Trophoblast cell (in vitro differentiated cells and primary cell): ENCODE data around the gene TMEM213.

Source experiments
- DNase-seq, 2 donors: peaks; one replicate each; pipeline ENCODE4 v3.0.0-alpha.2; 2016
- H2AFZ ChIP-seq: 2 replicates; pipeline ENCODE4 v1.6.1; 2013; ENCODE audit warnings: low read length, moderate library complexity, mild to moderate bottlenecking; ENCODE audit not compliant: insufficient read depth, poor library complexity
- H2AK5ac ChIP-seq: 2 replicates; pipeline ENCODE4 v1.6.1; 2013; ENCODE audit warnings: mild to moderate bottlenecking, low read length
- H2BK120ac ChIP-seq: 2 replicates; pipeline ENCODE4 v1.6.1; 2013; ENCODE audit warnings: low read length, mild to moderate bottlenecking, moderate library complexity; ENCODE audit not compliant: insufficient read depth, poor library complexity
- H2BK12ac ChIP-seq: 2 replicates; pipeline ENCODE4 v1.6.1; 2013; ENCODE audit warnings: mild to moderate bottlenecking, low read length, moderate library complexity
- H2BK5ac ChIP-seq: 2 replicates; pipeline ENCODE4 v1.6.1; 2013; ENCODE audit warnings: low read length, low read depth, moderate library complexity, mild to moderate bottlenecking; ENCODE audit not compliant: poor library complexity
- H3K14ac ChIP-seq: 2 replicates; pipeline ENCODE4 v1.6.1; 2013; ENCODE audit warnings: mild to moderate bottlenecking, low read length
- H3K18ac ChIP-seq: 2 replicates; pipeline ENCODE4 v1.6.1; 2013; ENCODE audit warnings: mild to moderate bottlenecking, low read length
- H3K23ac ChIP-seq: 2 replicates; pipeline ENCODE4 v1.6.1; 2013; ENCODE audit warnings: low read length
- H3K27ac ChIP-seq: 2 replicates; pipeline ENCODE4 v1.5.1; 2013; ENCODE audit warnings: low read depth, mild to moderate bottlenecking, inconsistent platforms, low read length, moderate library complexity
- H3K27me3 ChIP-seq: 2 replicates; pipeline ENCODE4 v1.6.1; 2013; ENCODE audit warnings: inconsistent platforms, mild to moderate bottlenecking, low read length, moderate library complexity; ENCODE audit not compliant: insufficient read depth
- H3K36me3 ChIP-seq, 2 experiments: 1 replicate in 1 of 2; 2 replicates in 1 of 2; pipeline ENCODE4 v1.6.1; 2013; ENCODE audit warnings: low read length in 2 of 2, mild to moderate bottlenecking in 2 of 2, moderate library complexity in 1 of 2; ENCODE audit not compliant: insufficient read depth in 2 of 2, control insufficient read depth in 1 of 2
- H3K4ac ChIP-seq: 2 replicates; pipeline ENCODE4 v1.6.1; 2013; ENCODE audit warnings: low read depth, mild to moderate bottlenecking, low read length, moderate library complexity
- H3K4me1 ChIP-seq, 2 experiments: 1 replicate in 1 of 2; 2 replicates in 1 of 2; pipeline ENCODE4 v1.6.1; 2013; ENCODE audit warnings: low read length in 2 of 2, mild to moderate bottlenecking in 2 of 2, moderate library complexity in 1 of 2; ENCODE audit not compliant: insufficient read depth in 2 of 2, control insufficient read depth in 1 of 2
- H3K4me2 ChIP-seq: 2 replicates; pipeline ENCODE4 v1.6.1; 2013; ENCODE audit warnings: inconsistent platforms, mild to moderate bottlenecking, low read length, moderate library complexity
- H3K4me3 ChIP-seq: 2 replicates; pipeline ENCODE4 v1.5.1; 2013; ENCODE audit warnings: mild to moderate bottlenecking, low read depth, low read length, inconsistent platforms
- H3K79me1 ChIP-seq: one replicate; pipeline ENCODE4 v1.6.1; 2013; ENCODE audit warnings: low read length
- H3K79me2 ChIP-seq: 2 replicates; pipeline ENCODE4 v1.6.1; 2013; ENCODE audit warnings: low read length, mild to moderate bottlenecking; ENCODE audit not compliant: control insufficient read depth, insufficient read depth, poor library complexity
- H3K9ac ChIP-seq: 2 replicates; pipeline ENCODE4 v1.6.1; 2013; ENCODE audit warnings: mild to moderate bottlenecking, low read length
- H3K9me3 ChIP-seq: 2 replicates; pipeline ENCODE4 v1.6.1; 2013; ENCODE audit warnings: low read depth, mild to moderate bottlenecking, control low read depth, inconsistent platforms, low read length; ENCODE audit not compliant: insufficient read depth
- H4K12ac ChIP-seq: 2 replicates; pipeline ENCODE4 v1.6.1; 2013; ENCODE audit warnings: low read depth, mild to moderate bottlenecking, low read length, moderate library complexity
- H4K8ac ChIP-seq: 2 replicates; pipeline ENCODE4 v1.6.1; 2013; ENCODE audit warnings: low read depth, mild to moderate bottlenecking, low read length, moderate library complexity
- H4K91ac ChIP-seq: one replicate; pipeline ENCODE4 v1.6.1; 2013; ENCODE audit warnings: low read depth, mild to moderate bottlenecking, low read length, moderate library complexity
- WGBS: extraction: QIAGEN DNeasy Blood & Tissue Kit; methylation state at CpG from one replicate; pipeline ENCODE4 v1.1.7; 2013; ENCODE audit warnings: missing lambda C conversion rate; ENCODE audit not compliant: insufficient read length, insufficient coverage; ENCODE audit errors: extremely low coverage; 5-methylcytosine and 5-hydroxymethylcytosine counted together

The TMEM213 gene

GRCh38 chr7:138755331-138755747 is 42.5 kb upstream of the TMEM213 start:
- WGBS = no CpG with 5 or more reads among the region's 10 CpGs
- peak in 1 of 2 donors; percentile 50 for DNase-seq

DNA sequence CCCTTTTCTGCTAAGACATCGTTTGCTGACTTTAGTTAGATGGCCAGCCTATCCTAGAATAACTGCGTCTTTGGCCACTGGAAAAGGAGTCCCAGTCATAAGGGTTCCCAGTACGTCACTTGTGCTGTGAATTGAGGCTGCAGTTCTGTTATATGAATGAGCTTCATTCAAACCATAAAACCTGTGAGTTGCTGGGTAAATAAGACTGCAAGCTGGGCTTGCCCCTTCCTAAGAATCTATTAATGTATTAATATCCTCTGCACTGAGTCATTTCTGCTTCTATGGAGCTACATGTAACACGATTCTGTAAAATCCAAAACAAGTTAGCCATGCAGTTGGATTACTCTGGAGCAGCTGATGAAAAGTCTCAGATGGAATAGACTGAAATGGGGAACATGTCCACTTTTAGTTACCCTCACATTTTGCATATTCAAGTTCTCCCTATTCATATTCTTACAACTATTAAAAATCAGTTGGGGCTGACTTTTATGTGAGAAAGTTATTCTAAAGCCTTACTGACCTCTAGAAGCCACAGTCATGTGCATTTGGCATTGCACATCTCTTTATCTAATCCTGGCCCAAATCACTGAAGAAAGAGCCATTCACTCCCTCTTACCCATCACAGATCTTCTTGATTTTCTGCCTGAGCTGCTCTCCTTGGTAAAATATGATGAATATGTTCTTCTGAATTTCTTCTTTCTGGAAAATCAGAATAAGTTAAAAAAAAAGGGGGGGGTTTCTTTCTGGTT is 41.8 kb upstream of the TMEM213 start:
- Histone ChIP-seq H3K9ac (no peak overlapping the region), H3K79me2 (no peaks in the 10 kb centered on the region), H2BK5ac (no peak overlapping the region), H4K12ac (no peak overlapping the region), H3K79me1 (peaks cover 2% of the 10 kb centered on the region), H2AK5ac (no peak overlapping the region), H2BK12ac (no peak overlapping the region), H4K91ac (no peak overlapping the region), H3K4me1 (peaks cover 14 to 15% of the 10 kb centered on the region in 2 experiments), H3K14ac (no peak overlapping the region), H2BK120ac (no peak overlapping the region), H2AFZ (no peak overlapping the region), H3K4ac (no peak overlapping the region), H3K9me3 (no peaks in the 10 kb centered on the region), H3K27me3 (no peaks in the 10 kb centered on the region), H3K4me2 (peak overlapping the region; percentile 54), H3K27ac (no peak overlapping the region), H3K36me3 (no peaks in the 10 kb centered on the region), H4K8ac (no peak overlapping the region), H3K18ac (no peak overlapping the region), H3K23ac (no peak overlapping the region), H3K4me3 (no peak overlapping the region)
- DNase-seq = no peak
- no CpG with 5 or more reads among the region's 4 CpGs for WGBS

More at GRCh38 chr7:138755331-138755747, 42.5 kb upstream of the TMEM213 start:
- no peak overlapping the region for H4K91ac ChIP-seq
- H2BK120ac ChIP-seq = no peak overlapping the region
- peaks cover 2% of the 10 kb centered on the region for H3K79me1 ChIP-seq
- no peak overlapping the region for H2BK12ac ChIP-seq
- H3K14ac ChIP-seq = no peak overlapping the region
- no peak overlapping the region for H2BK5ac ChIP-seq
- no peaks in the 10 kb centered on the region for H3K36me3 ChIP-seq
- H3K9me3 ChIP-seq = peaks cover 1% of the 10 kb centered on the region
- no peak overlapping the region for H3K23ac ChIP-seq
- no peak overlapping the region for H3K18ac ChIP-seq
- H3K27ac ChIP-seq = peak overlapping the region; percentile 41
- H3K27me3 ChIP-seq = no peaks in the 10 kb centered on the region
- no peak overlapping the region for H2AFZ ChIP-seq
- H2AK5ac ChIP-seq = no peak overlapping the region
- H3K4me3 ChIP-seq = no peak overlapping the region
- H3K4me1 ChIP-seq = peaks cover 14 to 15% of the 10 kb centered on the region in 2 experiments
- H3K4me2 ChIP-seq = peak overlapping the region; percentile 54
- no peaks in the 10 kb centered on the region for H3K79me2 ChIP-seq
- no peak overlapping the region for H3K9ac ChIP-seq
- no peak overlapping the region for H4K12ac ChIP-seq
- H4K8ac ChIP-seq = no peak overlapping the region
- no peak overlapping the region for H3K4ac ChIP-seq

GRCh38 chr7:138756591-138757242 is 41.1 kb upstream of the TMEM213 start:
- no peaks in the 10 kb centered on the region for H3K27me3 ChIP-seq

DNA sequence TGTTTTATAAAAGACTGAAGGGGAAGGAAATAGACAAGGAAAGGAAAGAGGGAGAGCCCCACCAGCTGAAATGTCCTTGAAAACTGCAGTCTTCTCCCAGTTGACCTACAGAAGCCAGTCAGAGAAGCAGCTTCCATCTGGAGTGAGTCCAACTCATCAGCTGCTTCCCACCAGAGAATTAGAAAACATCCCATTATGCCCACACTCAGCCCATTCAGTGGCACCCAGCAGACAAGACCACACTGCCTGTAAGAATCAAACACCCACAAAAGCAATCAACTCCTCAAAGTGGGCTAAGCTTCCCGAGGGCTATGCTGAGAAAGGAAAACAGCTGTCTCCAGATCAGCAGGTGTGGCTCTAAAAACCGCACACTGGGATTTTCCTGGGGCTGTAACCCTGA is 29.6 kb upstream of the TMEM213 start:
- no CpG with 5 or more reads among the region's 2 CpGs for WGBS
- Histone ChIP-seq H3K4me3 (no peak overlapping the region), H2BK5ac (no peak overlapping the region), H4K91ac (no peak overlapping the region), H2BK12ac (no peak overlapping the region), H2AK5ac (no peak overlapping the region), H3K36me3 (no peaks in the 10 kb centered on the region), H3K4ac (no peak overlapping the region), H4K8ac (no peak overlapping the region), H3K14ac (no peak overlapping the region), H3K9ac (no peak overlapping the region), H3K79me2 (no peaks in the 10 kb centered on the region), H3K27ac (no peak overlapping the region), H3K9me3 (no peaks in the 10 kb centered on the region), H3K18ac (no peak overlapping the region), H3K23ac (no peak overlapping the region), H3K79me1 (no peaks in the 10 kb centered on the region), H3K4me1 (peaks cover 0 to 2% of the 10 kb centered on the region in 2 experiments), H2AFZ (no peak overlapping the region), H3K27me3 (no peaks in the 10 kb centered on the region), H3K4me2 (no peak overlapping the region), H4K12ac (no peak overlapping the region), H2BK120ac (no peak overlapping the region)
- no peak for DNase-seq

More at GRCh38 chr7:138756591-138757242, 41.1 kb upstream of the TMEM213 start:
- no peak overlapping the region for H3K18ac ChIP-seq
- H3K4me1 ChIP-seq = peaks cover 14 to 15% of the 10 kb centered on the region in 2 experiments
- no peak for DNase-seq
- no peak overlapping the region for H3K27ac ChIP-seq
- no peak overlapping the region for H2BK5ac ChIP-seq
- no peak overlapping the region for H4K12ac ChIP-seq
- H3K4me3 ChIP-seq = no peak overlapping the region
- no peak overlapping the region for H3K4me2 ChIP-seq
- no peak overlapping the region for H3K9ac ChIP-seq
- H3K14ac ChIP-seq = no peak overlapping the region
- H3K79me2 ChIP-seq = no peaks in the 10 kb centered on the region
- no peak overlapping the region for H4K8ac ChIP-seq
- H4K91ac ChIP-seq = no peak overlapping the region
- H3K36me3 ChIP-seq = no peaks in the 10 kb centered on the region
- H2AFZ ChIP-seq = no peak overlapping the region
- no peaks in the 10 kb centered on the region for H3K9me3 ChIP-seq
- H3K23ac ChIP-seq = no peak overlapping the region
- peaks cover 2% of the 10 kb centered on the region for H3K79me1 ChIP-seq
- H2BK12ac ChIP-seq = no peak overlapping the region
- no CpG with 5 or more reads among the region's 4 CpGs for WGBS
- H3K4ac ChIP-seq = no peak overlapping the region
- no peak overlapping the region for H2AK5ac ChIP-seq
- no peak overlapping the region for H2BK120ac ChIP-seq
